ENCODE data around the gene ABITRAM.

GRCh38 chr9:108960331-108960730 is 26.1 kb downstream of the ABITRAM start:
- TF ChIP-seq CTCF (IDR thresholded peaks at IDR 0.05) (no peak), POLR2A (IDR thresholded peaks at IDR 0.05) (no peak)
